Neural progenitor cell (in vitro differentiated cells): ENCODE data around the gene SLC3A2. TPM values are rescaled to one million over a fixed set of nuclear protein-coding genes. Genes with fewer than 3 reads are reported as not detected.
A peak's percentile ranks its signal among the peaks of the same experiment; 100 is the strongest.

Experiments
- DNase-seq: peaks from one replicate; pipeline ENCODE4 v3.0.0-alpha.2; 2016; ENCODE audit warnings: low spot score
- H2AFZ ChIP-seq: fragments of 200-600 bp; sonication (generic); replicated peaks from 2 replicates; pipeline ENCODE4 v1.6.1; 2016; ENCODE audit warnings: antibody characterized with exemption
- H3F3A ChIP-seq: fragments of 200-600 bp; sonication (generic); 2 replicates; pipeline ENCODE4 v1.6.1; 2016; ENCODE audit warnings: antibody characterized with exemption, low read depth
- H3K27ac ChIP-seq: fragments of 200-600 bp; sonication (generic); 2 replicates; pipeline ENCODE4 v1.5.1; 2016; ENCODE audit warnings: mild to moderate bottlenecking
- H3K27me3 ChIP-seq: fragments of 200-600 bp; sonication (generic); 2 replicates; pipeline ENCODE4 v1.6.1; 2016; ENCODE audit warnings: mild to moderate bottlenecking, moderate library complexity
- H3K36me3 ChIP-seq: fragments of 200-600 bp; sonication (generic); 2 replicates; pipeline ENCODE4 v1.5.1; 2016
- H3K4me1 ChIP-seq: fragments of 200-600 bp; sonication (generic); 2 replicates; pipeline ENCODE4 v1.6.1; 2016; ENCODE audit warnings: mixed run types
- H3K4me2 ChIP-seq: fragments of 200-600 bp; sonication (generic); 2 replicates; pipeline ENCODE4 v1.6.1; 2016
- H3K4me3 ChIP-seq: fragments of 200-600 bp; sonication (generic); 2 replicates; pipeline ENCODE4 v1.5.1; 2016
- H3K79me2 ChIP-seq: fragments of 200-600 bp; sonication (generic); 2 replicates; pipeline ENCODE4 v1.6.1; 2016; ENCODE audit warnings: low read depth
- H3K9ac ChIP-seq: fragments of 200-600 bp; sonication (generic); 2 replicates; pipeline ENCODE4 v1.6.1; 2016
- H3K9me3 ChIP-seq: fragments of 200-600 bp; sonication (generic); 2 replicates; pipeline ENCODE4 v1.5.1; 2016; ENCODE audit warnings: low read depth
- H4K20me1 ChIP-seq: fragments of 200-600 bp; sonication (generic); 2 replicates; pipeline ENCODE4 v1.6.1; 2016; ENCODE audit warnings: low read depth
- H3K27ac Mint-ChIP-seq: 3 replicates; pipeline ENCODE4 v1.8.0; 2021; ENCODE audit warnings: mixed read lengths
- H3K27me3 Mint-ChIP-seq: 2 replicates; pipeline ENCODE4 v1.8.0; 2022; ENCODE audit warnings: low read depth, mild to moderate bottlenecking, inconsistent platforms, moderate library complexity, mixed read lengths; ENCODE audit not compliant: insufficient read depth
- H3K36me3 Mint-ChIP-seq: 3 replicates; pipeline ENCODE4 v1.8.0; 2021; ENCODE audit warnings: mixed read lengths
- H3K4me1 Mint-ChIP-seq: 3 replicates; pipeline ENCODE4 v1.8.0; 2021; ENCODE audit warnings: mixed read lengths
- H3K4me3 Mint-ChIP-seq: 3 replicates; pipeline ENCODE4 v1.8.0; 2021; ENCODE audit warnings: mild to moderate bottlenecking, moderate library complexity, mixed read lengths
- H3K9me3 Mint-ChIP-seq: 3 replicates; pipeline ENCODE4 v1.8.0; 2020; ENCODE audit warnings: mixed read lengths
- CTCF ChIP-seq: fragments of 200-600 bp; sonication (generic); IDR thresholded peaks from 2 replicates; pipeline ENCODE4 v1.5.1; 2017; ENCODE audit warnings: antibody characterized with exemption, mild to moderate bottlenecking
- EZH2 ChIP-seq: fragments of 200-600 bp; sonication (generic); IDR thresholded peaks from 2 replicates; pipeline ENCODE4 v1.6.1; 2017; ENCODE audit warnings: antibody characterized with exemption, mild to moderate bottlenecking, moderate library complexity
- EZH2phosphoT487 ChIP-seq: fragments of 200-600 bp; sonication (generic); IDR thresholded peaks from 2 replicates; pipeline ENCODE4 v1.6.1; 2017; ENCODE audit warnings: antibody characterized with exemption
- total RNA-seq: library from RNA; depleted of rRNA; stranded (reverse); fragments of >200 nt; gene quantifications from 2 replicates; pipeline ENCODE4 v1.2.3, GENCODE V29; 2015; ENCODE audit warnings: low replicate concordance

The SLC3A2 gene
- total RNA-seq, 1 donor from 2014 or later: 99.8 TPM

DNA sequence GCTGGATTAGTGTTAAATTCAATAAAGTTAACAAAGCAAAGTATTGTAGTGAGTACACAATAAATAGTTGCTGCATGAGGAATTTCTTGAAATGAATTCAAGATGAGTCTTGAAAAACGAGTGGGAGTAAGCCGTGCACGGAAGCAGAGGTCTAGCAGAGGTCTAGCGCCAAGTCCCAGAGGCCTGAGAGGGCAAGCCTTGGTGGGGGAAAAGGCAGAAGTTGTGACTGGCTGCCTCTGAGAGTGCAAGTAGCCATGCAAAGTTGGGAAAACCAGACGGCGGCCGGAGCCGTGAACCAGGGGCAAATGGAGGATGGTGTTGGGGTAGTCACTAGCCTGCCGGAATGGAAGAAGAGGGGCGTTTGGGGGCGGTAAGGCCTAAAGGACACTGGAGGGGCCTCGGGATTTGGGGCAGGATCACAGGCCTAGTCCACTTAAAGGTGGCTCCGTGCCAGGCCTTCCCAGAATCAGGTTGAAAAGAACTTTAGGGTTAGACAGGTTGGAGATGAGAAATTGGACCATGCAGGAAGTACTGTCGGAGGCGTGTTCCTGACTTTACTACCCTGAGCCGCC lies 379 bp upstream of the SLC3A2 start:
- peak overlapping the region; percentile 93 for H3K27ac Mint-ChIP-seq
- H4K20me1 ChIP-seq: peaks cover 35% of the 10 kb centered on the region
- H3K4me1 ChIP-seq: peaks cover 29% of the 10 kb centered on the region
- peaks cover 69% of the 10 kb centered on the region for H3F3A ChIP-seq
- peaks cover 96% of the 10 kb centered on the region for H3K79me2 ChIP-seq
- peaks cover 50% of the 10 kb centered on the region for H3K4me1 Mint-ChIP-seq
- TF ChIP-seq CTCF: no peak
- no peak for TF ChIP-seq EZH2phosphoT487
- TF ChIP-seq EZH2: no peak
- no peaks in the 10 kb centered on the region for H3K9me3 ChIP-seq
- H3K36me3 Mint-ChIP-seq: peaks cover 31% of the 10 kb centered on the region
- peak overlapping the region; percentile 100 for H3K4me3 Mint-ChIP-seq
- peak overlapping the region; percentile 95 for H3K27ac ChIP-seq
- no peak overlapping the region for H3K9ac ChIP-seq
- H3K27me3 Mint-ChIP-seq: peaks cover 7% of the 10 kb centered on the region
- H3K36me3 ChIP-seq: peaks cover under 1% of the 10 kb centered on the region
- no peaks in the 10 kb centered on the region for H3K27me3 ChIP-seq
- no peak overlapping the region for H2AFZ ChIP-seq
- DNase-seq: no peak
- H3K4me3 ChIP-seq: peak overlapping the region; percentile 63
- H3K4me2 ChIP-seq: peak overlapping the region; percentile 95
- H3K9me3 Mint-ChIP-seq: no peaks in the 10 kb centered on the region

DNA sequence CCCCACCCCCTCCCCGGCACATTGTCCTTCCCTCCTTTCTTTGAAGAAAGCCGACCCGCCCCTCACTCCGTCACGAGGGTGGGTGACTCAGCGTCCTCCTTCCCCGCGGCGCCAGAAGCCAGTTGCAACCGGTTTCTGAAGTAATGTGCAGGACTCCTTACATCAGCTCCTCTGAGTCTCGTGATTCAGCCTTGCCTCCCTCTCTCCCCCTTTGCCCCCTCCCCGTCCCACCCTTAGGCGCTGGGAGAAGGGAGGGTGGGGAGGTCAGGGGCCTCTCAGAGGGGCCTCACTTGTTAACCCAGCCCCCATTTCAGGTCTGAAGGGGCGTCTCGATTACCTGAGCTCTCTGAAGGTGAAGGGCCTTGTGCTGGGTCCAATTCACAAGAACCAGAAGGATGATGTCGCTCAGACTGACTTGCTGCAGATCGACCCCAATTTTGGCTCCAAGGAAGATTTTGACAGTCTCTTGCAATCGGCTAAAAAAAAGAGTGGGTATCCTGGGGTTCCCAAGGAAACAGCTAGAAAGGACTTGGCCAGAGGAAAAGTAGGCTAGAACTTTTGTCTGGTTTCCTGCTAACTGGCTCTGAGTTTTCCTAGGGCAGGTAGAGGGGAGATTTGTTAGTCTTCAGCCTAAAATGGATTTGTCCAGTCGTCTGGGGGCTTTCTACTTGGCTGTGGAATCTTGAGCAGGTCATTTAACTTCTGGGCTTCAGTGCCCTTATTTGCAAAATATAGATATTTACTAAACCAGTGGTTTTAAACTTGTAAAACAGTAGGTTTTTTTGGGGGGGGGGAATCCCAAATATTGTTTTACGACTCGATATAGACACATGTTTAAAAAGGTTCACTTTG lies 1.1 kb downstream of the SLC3A2 start:
- TF ChIP-seq CTCF (no peak), EZH2phosphoT487 (no peak), EZH2 (no peak)
- H3K36me3 Mint-ChIP-seq: peaks cover 37% of the 10 kb centered on the region
- peak overlapping the region; percentile 93 for H3K27ac Mint-ChIP-seq
- DNase-seq: peak; percentile 92
- peaks cover 55% of the 10 kb centered on the region for H3K4me1 Mint-ChIP-seq
- H3K9ac ChIP-seq: peak overlapping the region; percentile 90
- peak overlapping the region; percentile 95 for H3K4me2 ChIP-seq
- peaks cover 6% of the 10 kb centered on the region for H3K36me3 ChIP-seq
- H3K27me3 ChIP-seq: no peaks in the 10 kb centered on the region
- peaks cover 79% of the 10 kb centered on the region for H3F3A ChIP-seq
- peak overlapping the region; percentile 63 for H3K4me3 ChIP-seq
- peaks cover 49% of the 10 kb centered on the region for H4K20me1 ChIP-seq
- H3K79me2 ChIP-seq: peaks cover 95% of the 10 kb centered on the region
- H3K9me3 Mint-ChIP-seq: no peaks in the 10 kb centered on the region
- peak overlapping the region; percentile 100 for H3K4me3 Mint-ChIP-seq
- peak overlapping the region; percentile 95 for H3K27ac ChIP-seq
- H2AFZ ChIP-seq: peak overlapping the region; percentile 2
- H3K27me3 Mint-ChIP-seq: peaks cover 7% of the 10 kb centered on the region
- peaks cover 29% of the 10 kb centered on the region for H3K4me1 ChIP-seq
- H3K9me3 ChIP-seq: no peaks in the 10 kb centered on the region

- H2AFZ ChIP-seq: no peak overlapping the region
- H3K36me3 ChIP-seq: peaks cover 6% of the 10 kb centered on the region
- Mint-ChIP-seq H3K4me3 (peak overlapping the region; percentile 100), H3K4me1 (peaks cover 53% of the 10 kb centered on the region), H3K27me3 (peaks cover 7% of the 10 kb centered on the region), H3K9me3 (no peaks in the 10 kb centered on the region), H3K36me3 (peaks cover 37% of the 10 kb centered on the region), H3K27ac (peak overlapping the region; percentile 93)
- peaks cover 94% of the 10 kb centered on the region for H3K79me2 ChIP-seq
- no peak overlapping the region for H3K9ac ChIP-seq
- no peak overlapping the region for H3K27ac ChIP-seq
- H4K20me1 ChIP-seq: peaks cover 53% of the 10 kb centered on the region
- TF ChIP-seq EZH2phosphoT487: no peak
- TF ChIP-seq CTCF: no peak
- no peak for TF ChIP-seq EZH2
- peak overlapping the region; percentile 95 for H3K4me2 ChIP-seq
- H3K4me1 ChIP-seq: peaks cover 29% of the 10 kb centered on the region
- no peaks in the 10 kb centered on the region for H3K27me3 ChIP-seq
- H3K9me3 ChIP-seq: no peaks in the 10 kb centered on the region
- peak overlapping the region; percentile 63 for H3K4me3 ChIP-seq
- H3F3A ChIP-seq: peaks cover 79% of the 10 kb centered on the region
- no peak for DNase-seq
Measured at GRCh38 chr11:62882431-62882749, 1.7 kb downstream of the SLC3A2 start.
